Ovary (tissue), 3 donors: ENCODE measurements around the gene NOTCH1.

ENCODE experiments used
- CTCF ChIP-seq, 3 donors: fragments of 450-650 bp in 2 of 3; fragments of 200-600 bp in 1 of 3; IDR thresholded peaks; one replicate each; pipeline versions ENCODE4 v1.5.1 to v1.8.0; 2016 to 2022; ENCODE audit warnings: antibody characterized with exemption in 3 of 3, mild to moderate bottlenecking in 1 of 3
- POLR2A ChIP-seq: fragments of 450-650 bp; IDR thresholded peaks from one replicate; pipeline ENCODE4 v1.6.1; 2017; ENCODE audit warnings: antibody characterized with exemption, mild to moderate bottlenecking, moderate library complexity
- donor health status: DM: no; HTN: no; CAD: no.

- TF ChIP-seq CTCF (IDR thresholded peaks at IDR 0.05) (no peak), POLR2A (no peak)
Observed at GRCh38 chr9:136578626-136578914, 32.7 kb upstream of the NOTCH1 start.
